SKM-1 (cell line): Measurements from ENCODE around the gene SEC31A.

ENCODE experiments used
- DNase-seq: peaks from one replicate; lab custom pipeline; 2025; ENCODE audit not compliant: unreplicated experiment; lab: John Stamatoyannopoulos, UW

The SEC31A gene

GRCh38 chr4:82775243-82775642 is 115.7 kb downstream of the SEC31A start:
- no peak for DNase-seq

- DNase-seq = no peak
Observed at GRCh38 chr4:82774711-82775171, 116.2 kb downstream of the SEC31A start.

GRCh38 chr4:82773057-82773456 is 117.9 kb downstream of the SEC31A start:
- no peak for DNase-seq

DNA sequence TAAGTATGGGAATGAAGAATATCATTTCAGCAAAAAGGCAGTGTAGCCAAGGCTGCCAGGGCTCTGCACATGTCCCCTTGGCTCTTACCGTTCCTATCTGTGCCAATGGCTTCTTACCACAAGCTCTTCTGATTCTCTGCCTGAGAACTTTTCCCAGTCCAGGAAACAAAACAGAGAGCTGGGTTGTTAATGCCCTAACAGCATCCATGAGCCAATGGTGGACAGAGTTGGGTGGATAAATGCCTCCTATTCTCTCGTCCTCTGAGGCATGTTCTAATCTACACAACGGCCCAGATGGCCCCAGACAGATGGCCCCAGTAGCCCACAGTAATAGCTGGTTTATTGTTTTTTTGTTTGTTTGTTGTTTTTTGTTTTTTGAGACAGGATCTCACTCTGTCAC is 120.3 kb downstream of the SEC31A start:
- DNase-seq = no peak
